Measurements from ENCODE around the gene BAG5. TPM values are rescaled to one million over a fixed set of nuclear protein-coding genes. Genes with fewer than 3 reads are reported as not detected.

BAG5 gene
- total and polyA plus RNA-seq, 2 of the 8 experiments (the other 6 are each of a cell fraction or from before 2014, with no cell fraction given), result 7.4 to 29.5 TPM

DNA sequence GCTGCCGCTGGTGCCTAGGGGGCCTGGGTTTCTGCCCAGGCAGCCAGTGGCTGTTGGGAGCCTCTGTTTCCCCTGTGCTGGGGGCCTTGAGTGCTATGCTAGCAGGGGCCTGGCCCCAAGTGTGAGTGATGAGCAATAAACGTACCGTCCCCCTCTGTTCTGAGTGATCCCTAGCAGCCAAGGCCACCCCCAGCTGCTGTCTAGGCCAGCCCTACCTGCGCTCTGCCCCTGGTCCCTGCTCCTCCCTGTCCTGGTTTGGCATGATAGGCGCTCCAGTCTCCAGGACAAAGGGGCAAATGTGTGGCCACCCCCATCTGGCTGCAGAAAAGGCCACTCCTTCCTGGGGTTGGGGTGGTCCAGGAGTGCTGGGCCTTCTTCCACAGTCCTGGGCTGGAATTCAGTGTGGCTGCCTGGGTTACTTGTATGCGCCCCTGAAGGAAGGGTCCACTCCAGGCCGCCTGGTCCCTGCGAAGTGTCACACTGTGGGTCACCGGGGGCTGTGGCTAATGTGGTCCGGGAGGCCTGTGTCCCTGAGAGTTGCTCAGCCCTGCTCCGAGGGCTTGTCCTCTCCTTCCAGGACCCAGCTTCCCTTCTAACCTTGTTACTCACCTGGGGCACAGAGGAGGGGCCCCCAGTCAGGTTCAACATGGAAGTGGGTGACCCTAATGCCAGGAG lies 26.4 kb downstream of the BAG5 start:
- FAIRE-seq, result no peak
- H3K36me3 ChIP-seq (ENCODE audit: control insufficient read depth in 2 of 4, insufficient read depth in 4 of 4, low read length in 3 of 4), result peaks cover 0 to 17% (median 1%) of the 10 kb centered on the region in 4 experiments; a peak in 3 of 8 replicates
- TF ChIP-seq BCL11A (IDR thresholded peaks at IDR 0.05; ENCODE audit: low read depth in 2 of 2, low read length in 2 of 2) (no peak), CBX8 (IDR thresholded peaks at IDR 0.05; ENCODE audit: borderline replicate concordance, low read depth, low read length) (no peak), SP1 (IDR thresholded peaks at IDR 0.05; ENCODE audit: low read depth, low read length) (no peak), CBX5 (IDR thresholded peaks at IDR 0.05; ENCODE audit: low read depth, low read length) (no peak), CTBP2 (IDR thresholded peaks at IDR 0.05; ENCODE audit: borderline replicate concordance, insufficient read depth, insufficient read length, low read length) (no peak), JUN (IDR thresholded peaks at IDR 0.05; ENCODE audit: low read depth, low read length) (no peak), SIRT6 (IDR thresholded peaks at IDR 0.05; ENCODE audit: low read length) (no peak), RXRA (IDR thresholded peaks at IDR 0.05; ENCODE audit: insufficient read depth, low read depth, low read length) (no peak), RBBP5 (IDR thresholded peaks at IDR 0.05; ENCODE audit: borderline replicate concordance, low read depth, low read length) (no peak), CHD2 (IDR thresholded peaks at IDR 0.05; ENCODE audit: low read length) (no peak), CHD1 (IDR thresholded peaks at IDR 0.05; ENCODE audit: low read depth, low read length) (no peak)
- TF ChIP-seq, protein P1, sequence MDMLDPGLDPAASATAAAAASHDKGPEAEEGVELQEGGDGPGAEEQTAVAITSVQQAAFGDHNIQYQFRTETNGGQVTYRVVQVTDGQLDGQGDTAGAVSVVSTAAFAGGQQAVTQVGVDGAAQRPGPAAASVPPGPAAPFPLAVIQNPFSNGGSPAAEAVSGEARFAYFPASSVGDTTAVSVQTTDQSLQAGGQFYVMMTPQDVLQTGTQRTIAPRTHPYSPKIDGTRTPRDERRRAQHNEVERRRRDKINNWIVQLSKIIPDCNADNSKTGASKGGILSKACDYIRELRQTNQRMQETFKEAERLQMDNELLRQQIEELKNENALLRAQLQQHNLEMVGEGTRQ (IDR thresholded peaks at IDR 0.05; ENCODE audit: low read length), result no peak

More for the DNA sequence above, 26.4 kb downstream of the BAG5 start:
- Histone ChIP-seq H3K27me3 (replicated peaks in 1 of 4; ENCODE audit: control insufficient read depth in 3 of 4, extremely low read depth in 1 of 4, insufficient read depth in 3 of 4, low read length in 3 of 4) (no peaks in the 10 kb centered on the region; a peak in 2 of 7 replicates), H3K9me3 (ENCODE audit: insufficient read depth in 2 of 2, low read depth in 1 of 2, low read length in 1 of 2) (no peaks in the 10 kb centered on the region), H2BK120ac (replicated peaks; ENCODE audit: low read depth, low read length) (no peak overlapping the region), H3K14ac (ENCODE audit: insufficient read length) (no peak overlapping the region), H3K23me2 (ENCODE audit: low read depth, low read length) (no peaks in the 10 kb centered on the region), H3K23ac (ENCODE audit: insufficient read length) (no peak overlapping the region), H4K8ac (ENCODE audit: extremely low read depth, insufficient read depth, low read length) (no peak overlapping the region), H3K4me3 (ENCODE audit: extremely low read depth in 1 of 4, insufficient read depth in 2 of 4, low read depth in 3 of 4, low read length in 4 of 4) (no peak overlapping the region), H3K4ac (replicated peaks; ENCODE audit: insufficient read length, low read depth, low read length) (no peak overlapping the region), H4K5ac (ENCODE audit: insufficient read length, low read depth, low read length) (no peak overlapping the region), H4K20me1 (replicated peaks in 1 of 2; ENCODE audit: control insufficient read depth in 1 of 2, insufficient read depth in 2 of 2, low read length in 2 of 2) (peaks cover 10 to 37% of the 10 kb centered on the region in 2 experiments), H3K27ac (ENCODE audit: low read depth, low read length) (no peak overlapping the region), H3K4me1 (replicated peaks in 1 of 4; ENCODE audit: control insufficient read depth in 3 of 4, insufficient read depth in 4 of 4, low read length in 3 of 4) (peaks cover 0 to 1% (median under 1%) of the 10 kb centered on the region in 4 experiments; a peak in 4 of 7 replicates), H2AK5ac (ENCODE audit: low read depth, low read length) (no peak overlapping the region), H3K18ac (ENCODE audit: extremely low read depth, low read length) (no peak overlapping the region), H3K4me2 (ENCODE audit: insufficient read depth in 1 of 2, low read depth in 2 of 2, low read length in 2 of 2) (no peak overlapping the region), H2AFZ (ENCODE audit: low read length) (no peak overlapping the region), H2BK12ac (ENCODE audit: low read depth, low read length) (no peak overlapping the region), H2BK20ac (ENCODE audit: low read length) (no peak overlapping the region), H3K79me1 (ENCODE audit: low read depth, low read length) (peaks cover 9% of the 10 kb centered on the region), H4K91ac (replicated peaks; ENCODE audit: insufficient read length, low read length) (no peak overlapping the region), H2BK15ac (ENCODE audit: low read length) (no peak overlapping the region), H3K9ac (replicated peaks in 1 of 4; ENCODE audit: extremely low read depth in 1 of 4, low read depth in 3 of 4, low read length in 3 of 4) (no peak overlapping the region), H3K79me2 (ENCODE audit: control insufficient read depth in 1 of 2, insufficient read depth in 2 of 2, low read length in 2 of 2) (peaks cover 0 to 2% of the 10 kb centered on the region in 2 experiments; a peak in 1 of 4 replicates), H2BK5ac (ENCODE audit: low read depth, low read length) (no peak overlapping the region), H3K56ac (replicated peaks; ENCODE audit: insufficient read length, low read depth, low read length) (no peak overlapping the region)
- CTCF ChIA-PET (ENCODE audit: partially characterized antibody), result interaction anchor here (1.4 to 28.8 kb wide), 4 partner anchors 8 to 202 kb away, joined by 3 to 921 read pairs (median 118); partner anchors contain the start of genes CKB and EIF5
- POLR2A ChIA-PET (ENCODE audit: partially characterized antibody), result interaction anchor here (1.0 to 29.8 kb wide), 4 partner anchors 8 to 17 kb away, joined by 3 to 844 read pairs (median 6); partner anchors contain the start of gene CKB
- no peak for DNase-seq (ENCODE audit: low read depth in 1 of 2, low spot score in 2 of 2)
- WGBS, 2 experiments (ENCODE audit: extremely low coverage in 1 of 2, insufficient coverage in 1 of 2, insufficient read length in 1 of 2, insufficient replicate concordance in 2 of 2, low coverage in 1 of 2, low lambda C conversion rate in 2 of 2, missing lambda C conversion rate in 1 of 2), result 89% methylated on average over 11 of the region's 11 CpGs; no CpG with 5 or more reads in 1 of the 2 experiments

All from H1 (cell line).